Hepatocyte (in vitro differentiated cells): ENCODE results near the gene CSF3. TPM values are rescaled to one million over a fixed set of nuclear protein-coding genes. Genes with fewer than 3 reads are reported as not detected.
A peak's percentile ranks its signal among the peaks of the same experiment; 100 is the strongest.

Experiments
- DNase-seq: peaks from one replicate; pipeline ENCODE4 v3.0.0-alpha.2; 2016; ENCODE audit warnings: low spot score
- H2AFZ ChIP-seq: fragments of 200-600 bp; sonication (generic); 2 replicates; pipeline ENCODE4 v1.6.0; 2016; ENCODE audit warnings: antibody characterized with exemption, mild to moderate bottlenecking
- H3K27ac ChIP-seq: fragments of 200-600 bp; sonication (generic); 2 replicates; pipeline ENCODE4 v1.5.1; 2016; ENCODE audit warnings: mild to moderate bottlenecking
- H3K27me3 ChIP-seq: fragments of 200-600 bp; sonication (generic); 2 replicates; pipeline ENCODE4 v1.6.1; 2016
- H3K36me3 ChIP-seq: fragments of 200-600 bp; sonication (generic); replicated peaks from 2 replicates; pipeline ENCODE4 v1.5.1; 2016; ENCODE audit warnings: low read depth; ENCODE audit not compliant: insufficient read depth
- H3K4me1 ChIP-seq: fragments of 200-600 bp; sonication (generic); 2 replicates; pipeline ENCODE4 v1.5.1; 2016; ENCODE audit warnings: mild to moderate bottlenecking, moderate library complexity; ENCODE audit not compliant: insufficient read depth
- H3K4me2 ChIP-seq: fragments of 200-600 bp; sonication (generic); 2 replicates; pipeline ENCODE4 v1.6.0; 2016
- H3K4me3 ChIP-seq: fragments of 200-600 bp; sonication (generic); 2 replicates; pipeline ENCODE4 v1.5.1; 2016; ENCODE audit warnings: mild to moderate bottlenecking
- H3K79me2 ChIP-seq: fragments of 200-600 bp; sonication (generic); 2 replicates; pipeline ENCODE4 v1.6.0; 2017; ENCODE audit warnings: mild to moderate bottlenecking
- H3K9me2 ChIP-seq: fragments of 200-600 bp; sonication (generic); replicated peaks from 2 replicates; pipeline ENCODE4 v1.6.0; 2017; ENCODE audit warnings: mild to moderate bottlenecking; ENCODE audit not compliant: insufficient read depth
- H3K9me3 ChIP-seq: fragments of 200-600 bp; sonication (generic); 2 replicates; pipeline ENCODE4 v1.5.1; 2016; ENCODE audit warnings: low read depth, mild to moderate bottlenecking
- H4K20me1 ChIP-seq: fragments of 200-600 bp; sonication (generic); 2 replicates; pipeline ENCODE4 v1.6.0; 2016; ENCODE audit warnings: mild to moderate bottlenecking; ENCODE audit not compliant: insufficient read depth, poor library complexity, severe bottlenecking
- EZH2 ChIP-seq: fragments of 200-600 bp; sonication (generic); IDR thresholded peaks from 2 replicates; pipeline ENCODE4 v1.6.1; 2016; ENCODE audit warnings: antibody characterized with exemption, mild to moderate bottlenecking, borderline replicate concordance
- EZH2phosphoT487 ChIP-seq: fragments of 200-600 bp; sonication (generic); IDR thresholded peaks from one replicate; pipeline ENCODE4 v1.6.1; 2018; ENCODE audit warnings: antibody characterized with exemption, mild to moderate bottlenecking, low read depth, moderate library complexity; ENCODE audit not compliant: unreplicated experiment, severe bottlenecking
- WGBS: methylation state at CpG from one replicate; pipeline ENCODE4 v1.1.6; 2016; ENCODE audit warnings: low lambda C conversion rate; ENCODE audit errors: missing lambda C conversion rate; 5-methylcytosine and 5-hydroxymethylcytosine counted together
- polyA plus RNA-seq: library from polyadenylated mRNA; unstranded; fragments of >200 nt; fragmentation: Nextera tagmentation; extraction: Ambion mirVana; gene quantifications from 2 replicates; pipeline ENCODE4 v1.2.1, GENCODE V29; 2016
- total RNA-seq: library from RNA; depleted of rRNA; stranded (reverse); fragments of >200 nt; gene quantifications from 2 replicates; pipeline ENCODE4 v1.2.3, GENCODE V29; 2014
- TF ChIP-seq, protein P1 (sequence below): fragments of 200-600 bp; sonication (generic); IDR thresholded peaks from 2 replicates; pipeline ENCODE4 v1.5.1; 2016; ENCODE audit warnings: antibody characterized with exemption, mild to moderate bottlenecking; ENCODE audit not compliant: poor library complexity

The CSF3 gene
- total and polyA plus RNA-seq, 2 experiments from 2014 or later = 0.36 TPM; not detected in 1

DNA sequence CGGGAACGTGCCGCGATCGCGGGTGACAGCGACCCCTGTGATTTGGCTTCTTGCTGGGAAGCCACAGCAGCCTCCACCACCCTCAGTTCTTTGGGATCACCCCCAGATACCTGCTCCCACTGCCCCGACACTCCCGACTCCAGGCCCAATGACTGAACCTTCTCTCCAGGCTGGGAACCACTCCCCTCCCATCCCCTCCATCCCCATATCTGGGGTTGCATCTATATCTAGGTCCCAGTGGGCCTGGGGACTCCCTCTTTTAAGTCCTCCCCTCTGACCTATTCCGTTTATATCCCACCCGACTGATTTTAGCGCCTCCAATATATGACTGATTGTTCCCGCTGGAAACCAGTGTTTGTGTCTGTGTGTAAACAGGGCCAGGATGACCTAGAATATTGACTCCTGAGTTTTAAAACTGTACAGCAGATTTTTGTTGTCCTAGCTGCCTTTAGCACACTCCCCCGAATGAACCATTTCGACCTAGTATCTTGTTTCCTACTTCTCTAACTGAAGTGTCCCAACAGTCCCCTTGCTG lies 34.0 kb upstream of the CSF3 start:
- Histone ChIP-seq H3K4me1 (peaks cover 12% of the 10 kb centered on the region), H3K27ac (peak overlapping the region; percentile 91), H3K9me2 (no peaks in the 10 kb centered on the region), H3K79me2 (peaks cover 29% of the 10 kb centered on the region), H2AFZ (peak overlapping the region; percentile 10), H3K27me3 (no peaks in the 10 kb centered on the region), H3K4me3 (peak overlapping the region; percentile 50), H4K20me1 (peaks cover 16% of the 10 kb centered on the region), H3K9me3 (no peaks in the 10 kb centered on the region), H3K4me2 (peak overlapping the region; percentile 95), H3K36me3 (no peaks in the 10 kb centered on the region)
- peak; percentile 43 for DNase-seq
- TF ChIP-seq EZH2 = no peak
- WGBS = 3% methylated on average over 15 of the region's 15 CpGs

DNA sequence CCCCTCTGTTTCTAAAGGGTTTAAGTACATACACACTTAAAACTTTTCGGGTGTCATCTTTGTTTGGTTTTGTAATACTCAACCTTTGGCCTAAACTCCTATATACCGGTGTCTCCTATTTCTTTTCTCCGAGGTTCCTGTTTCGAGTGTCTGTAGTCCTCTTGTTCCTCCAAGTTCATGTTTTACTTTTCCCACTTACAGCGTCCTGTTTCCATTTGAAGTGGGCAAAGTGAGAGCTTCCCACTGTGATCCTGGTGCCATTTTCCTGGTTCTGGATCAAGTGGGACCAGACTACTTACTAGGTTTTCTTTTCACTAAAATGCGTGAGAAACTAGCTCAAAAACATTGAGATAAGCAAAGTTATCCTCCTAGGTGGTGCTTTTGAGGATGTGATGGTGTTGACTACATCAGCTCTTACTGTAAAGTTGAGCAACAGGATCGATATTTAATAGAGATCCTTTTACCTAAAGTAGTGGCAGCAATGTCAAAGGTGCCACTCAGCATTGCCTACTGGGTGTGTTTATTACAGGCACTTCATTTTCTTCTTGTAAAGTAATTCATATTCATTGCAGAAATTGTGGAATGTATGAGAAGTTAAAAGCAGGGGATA lies 33.4 kb upstream of the CSF3 start:
- no peaks in the 10 kb centered on the region for H3K36me3 ChIP-seq
- H3K27me3 ChIP-seq = no peaks in the 10 kb centered on the region
- peak overlapping the region; percentile 50 for H3K4me3 ChIP-seq
- no peak overlapping the region for H2AFZ ChIP-seq
- H3K4me2 ChIP-seq = peak overlapping the region; percentile 95
- H4K20me1 ChIP-seq = peaks cover 16% of the 10 kb centered on the region
- DNase-seq = no peak
- no peaks in the 10 kb centered on the region for H3K9me3 ChIP-seq
- WGBS = 37% methylated on average over 7 of the region's 7 CpGs
- no peaks in the 10 kb centered on the region for H3K9me2 ChIP-seq
- peaks cover 29% of the 10 kb centered on the region for H3K79me2 ChIP-seq
- TF ChIP-seq EZH2phosphoT487 (no peak), EZH2 (no peak)
- TF ChIP-seq, protein P1, sequence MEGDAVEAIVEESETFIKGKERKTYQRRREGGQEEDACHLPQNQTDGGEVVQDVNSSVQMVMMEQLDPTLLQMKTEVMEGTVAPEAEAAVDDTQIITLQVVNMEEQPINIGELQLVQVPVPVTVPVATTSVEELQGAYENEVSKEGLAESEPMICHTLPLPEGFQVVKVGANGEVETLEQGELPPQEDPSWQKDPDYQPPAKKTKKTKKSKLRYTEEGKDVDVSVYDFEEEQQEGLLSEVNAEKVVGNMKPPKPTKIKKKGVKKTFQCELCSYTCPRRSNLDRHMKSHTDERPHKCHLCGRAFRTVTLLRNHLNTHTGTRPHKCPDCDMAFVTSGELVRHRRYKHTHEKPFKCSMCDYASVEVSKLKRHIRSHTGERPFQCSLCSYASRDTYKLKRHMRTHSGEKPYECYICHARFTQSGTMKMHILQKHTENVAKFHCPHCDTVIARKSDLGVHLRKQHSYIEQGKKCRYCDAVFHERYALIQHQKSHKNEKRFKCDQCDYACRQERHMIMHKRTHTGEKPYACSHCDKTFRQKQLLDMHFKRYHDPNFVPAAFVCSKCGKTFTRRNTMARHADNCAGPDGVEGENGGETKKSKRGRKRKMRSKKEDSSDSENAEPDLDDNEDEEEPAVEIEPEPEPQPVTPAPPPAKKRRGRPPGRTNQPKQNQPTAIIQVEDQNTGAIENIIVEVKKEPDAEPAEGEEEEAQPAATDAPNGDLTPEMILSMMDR = no peak
- H3K27ac ChIP-seq = peak overlapping the region; percentile 91
- H3K4me1 ChIP-seq = peaks cover 12% of the 10 kb centered on the region

DNA sequence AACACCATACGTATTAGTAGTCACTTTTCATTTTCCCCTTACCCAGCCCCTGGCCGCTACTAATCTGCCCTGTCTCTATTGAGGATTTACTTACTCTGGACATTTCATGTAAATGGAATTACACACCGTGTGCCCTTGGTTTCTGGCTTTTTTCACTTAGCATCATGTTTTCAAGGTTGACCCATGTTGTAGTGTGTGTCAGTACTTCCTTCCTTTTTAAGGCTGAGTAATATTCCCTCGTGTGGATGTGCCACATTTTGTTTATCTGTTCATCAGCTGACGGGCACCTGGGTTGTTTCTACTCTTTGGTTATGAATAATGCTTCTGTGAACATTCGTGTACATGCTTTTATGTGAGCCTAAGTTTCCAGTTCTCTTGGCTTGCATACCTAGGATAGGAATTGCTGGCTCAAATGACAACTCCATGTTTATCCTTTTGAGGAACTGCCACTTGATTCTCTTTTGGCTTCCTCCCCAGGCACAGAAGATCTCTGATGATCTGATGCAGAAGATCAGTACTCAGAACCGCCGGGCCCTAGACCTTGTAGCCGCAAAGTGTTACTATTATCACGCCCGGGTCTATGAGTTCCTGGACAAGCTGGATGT lies 26.9 kb upstream of the CSF3 start:
- no peak overlapping the region for H3K27ac ChIP-seq
- H3K4me2 ChIP-seq = no peak overlapping the region
- no peak overlapping the region for H3K4me3 ChIP-seq
- DNase-seq = no peak
- H3K27me3 ChIP-seq = no peaks in the 10 kb centered on the region
- H3K9me3 ChIP-seq = no peaks in the 10 kb centered on the region
- WGBS = 97% methylated on average over 11 of the region's 11 CpGs
- TF ChIP-seq, protein P1 = no peak
- no peak for TF ChIP-seq EZH2phosphoT487
- no peaks in the 10 kb centered on the region for H3K9me2 ChIP-seq
- H3K36me3 ChIP-seq = no peaks in the 10 kb centered on the region
- H3K79me2 ChIP-seq = peaks cover 4% of the 10 kb centered on the region
- no peaks in the 10 kb centered on the region for H3K4me1 ChIP-seq
- no peak overlapping the region for H2AFZ ChIP-seq
- H4K20me1 ChIP-seq = peaks cover 3% of the 10 kb centered on the region

DNA sequence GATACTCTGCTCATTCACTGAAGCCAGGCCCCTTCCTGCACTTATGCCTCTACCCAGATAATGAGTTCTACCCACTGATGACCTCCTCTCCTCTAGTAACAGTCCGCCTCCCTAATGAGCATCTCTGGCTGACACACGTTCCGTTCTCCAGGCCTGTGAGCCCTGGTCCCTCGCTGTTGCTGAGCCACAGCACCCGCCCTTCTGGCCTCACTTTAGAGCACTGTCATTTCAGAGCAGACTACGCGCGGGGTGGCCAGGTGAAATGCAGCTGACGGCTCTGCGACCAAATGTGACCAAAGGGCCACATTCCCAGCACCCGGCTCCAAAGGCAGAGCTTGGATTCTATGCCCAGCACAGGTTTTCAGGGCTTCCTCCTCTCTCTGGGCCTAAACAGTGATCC lies 20.8 kb upstream of the CSF3 start:
- no peak for TF ChIP-seq EZH2phosphoT487
- TF ChIP-seq, protein P1 = no peak
- TF ChIP-seq EZH2 = no peak
- no peak for DNase-seq
- WGBS = 97% methylated on average over 11 of the region's 11 CpGs
- Histone ChIP-seq H3K4me2 (no peak overlapping the region), H3K9me3 (no peaks in the 10 kb centered on the region), H3K4me3 (no peak overlapping the region), H4K20me1 (no peaks in the 10 kb centered on the region), H3K79me2 (no peaks in the 10 kb centered on the region), H2AFZ (no peak overlapping the region), H3K4me1 (no peaks in the 10 kb centered on the region), H3K9me2 (no peaks in the 10 kb centered on the region), H3K36me3 (no peaks in the 10 kb centered on the region), H3K27ac (no peak overlapping the region), H3K27me3 (no peaks in the 10 kb centered on the region)
